B cell (primary cell): ENCODE measurements around the gene PRPF40A. TPM values are rescaled to one million over a fixed set of nuclear protein-coding genes. Genes with fewer than 3 reads are reported as not detected.

Experiments used
- ATAC-seq: fragments of 200-7000 bp; cut with Tn5 transposase; one replicate; pipeline ENCODE4 v1.10.0; 2021; ENCODE audit warnings: low read depth, mild to moderate bottlenecking, moderate number of reproducible peaks, moderate library complexity
- CTCF ChIA-PET: fragments of 350-600 bp; sonication (Branson Sonifier 250); formaldehyde crosslinking; loops from one replicate; lab custom pipeline; 2021; ENCODE audit warnings: antibody characterized with exemption, inconsistent platforms; lab: Charles Lee
- POLR2A ChIA-PET: fragments of 350-600 bp; sonication (Branson Sonifier 250); formaldehyde crosslinking; loops from one replicate; lab custom pipeline; 2021; ENCODE audit warnings: antibody characterized with exemption; lab: Charles Lee
- DNase-seq: peaks from one replicate; pipeline ENCODE4 v3.0.0; 2013
- H2AFZ ChIP-seq: 2 replicates; pipeline ENCODE4 v1.6.1; 2012; ENCODE audit warnings: mild to moderate bottlenecking, low read depth, low read length; ENCODE audit not compliant: insufficient read depth, poor library complexity, severe bottlenecking
- H3K27ac ChIP-seq, 2 donors: 1 replicate in 1 of 2; 2 replicates in 1 of 2; pipeline ENCODE4 v1.5.1; 2012 to 2013; ENCODE audit warnings: low read length in 2 of 2, mild to moderate bottlenecking in 2 of 2, moderate library complexity in 1 of 2
- H3K27me3 ChIP-seq, 4 experiments: fragments of 200-600 bp in 1 of 4; sonication (generic) in 1 of 4; replicated peaks in 1 of 4; 1 replicate in 2 of 4; 2 replicates in 2 of 4; pipeline versions ENCODE4 v1.6.1 to v1.7.0; 2013 to 2016; ENCODE audit warnings: low read length in 3 of 4, mild to moderate bottlenecking in 2 of 4, mixed read lengths in 1 of 4, moderate library complexity in 1 of 4; ENCODE audit not compliant: insufficient read depth in 4 of 4, control insufficient read depth in 3 of 4; ENCODE audit errors: control extremely low read depth in 1 of 4
- H3K36me3 ChIP-seq, 2 experiments: replicated peaks in 1 of 2; 1 replicate in 1 of 2; 2 replicates in 1 of 2; pipeline versions ENCODE4 v1.6.1 to v1.7.1; 2013; ENCODE audit warnings: low read length in 1 of 2; ENCODE audit not compliant: insufficient read depth in 2 of 2, control insufficient read depth in 1 of 2; ENCODE audit errors: control extremely low read depth in 1 of 2, extremely low read depth in 1 of 2
- H3K4me1 ChIP-seq, 2 donors: fragments of 200-600 bp in 1 of 2; sonication (generic) in 1 of 2; 1 replicate in 1 of 2; 2 replicates in 1 of 2; pipeline versions ENCODE4 v1.5.1 to v1.6.1; 2013 to 2017; ENCODE audit warnings: low read length in 2 of 2; ENCODE audit not compliant: control insufficient read depth in 2 of 2, insufficient read depth in 2 of 2
- H3K4me2 ChIP-seq: replicated peaks from 2 replicates; pipeline ENCODE3; 2012; ENCODE audit warnings: mild to moderate bottlenecking, low read depth, low read length; ENCODE audit not compliant: poor library complexity, severe bottlenecking
- H3K4me3 ChIP-seq, 5 experiments: fragments of 200-600 bp in 1 of 5; sonication (generic) in 1 of 5; 1 replicate in 3 of 5; 2 replicates in 2 of 5; pipeline versions ENCODE4 v1.5.1 to v1.7.0; 2011 to 2016; ENCODE audit warnings: low read length in 4 of 5, mild to moderate bottlenecking in 4 of 5, low read depth in 2 of 5, control low read depth in 1 of 5, moderate library complexity in 1 of 5; ENCODE audit not compliant: insufficient read depth in 1 of 5; ENCODE audit errors: control extremely low read depth in 1 of 5, extremely low read depth in 1 of 5
- H3K79me2 ChIP-seq: fragments of 200-600 bp; sonication (generic); one replicate; pipeline ENCODE4 v1.6.0; 2016; ENCODE audit warnings: low read length; ENCODE audit not compliant: control insufficient read depth, insufficient read depth
- H3K9ac ChIP-seq: fragments of 200-600 bp; sonication (generic); 2 replicates; pipeline ENCODE4 v1.6.1; 2017; ENCODE audit warnings: mild to moderate bottlenecking, low read length, moderate library complexity
- H3K9me3 ChIP-seq, 3 donors: one replicate each; pipeline versions ENCODE4 v1.6.1 to v1.7.1; 2013; ENCODE audit warnings: low read length in 2 of 3; ENCODE audit not compliant: control insufficient read depth in 2 of 3, insufficient read depth in 1 of 3; ENCODE audit errors: control extremely low read depth in 1 of 3
- H4K20me1 ChIP-seq: 2 replicates; pipeline ENCODE4 v1.6.0; 2012; ENCODE audit warnings: mild to moderate bottlenecking, low read length; ENCODE audit not compliant: insufficient read depth, control insufficient read depth, poor library complexity, severe bottlenecking
- H3K27ac Mint-ChIP-seq: one replicate; pipeline ENCODE4 v1.8.0; 2021; ENCODE audit warnings: mixed read lengths
- H3K27me3 Mint-ChIP-seq: one replicate; pipeline ENCODE4 v1.8.0; 2021; ENCODE audit warnings: mixed read lengths
- H3K4me1 Mint-ChIP-seq: one replicate; pipeline ENCODE4 v1.8.0; 2021; ENCODE audit warnings: mixed read lengths
- H3K4me3 Mint-ChIP-seq: one replicate; pipeline ENCODE4 v1.8.0; 2021; ENCODE audit warnings: mixed read lengths
- H3K9me3 Mint-ChIP-seq: one replicate; pipeline ENCODE4 v1.8.0; 2022; ENCODE audit warnings: mixed read lengths; ENCODE audit not compliant: insufficient read depth
- EZH2 ChIP-seq: IDR thresholded peaks from 2 replicates; pipeline ENCODE4 v1.6.1; 2012; ENCODE audit warnings: borderline replicate concordance, low read depth, mild to moderate bottlenecking, moderate library complexity, low read length; ENCODE audit not compliant: insufficient read depth, poor library complexity, severe bottlenecking
- WGBS: methylation state at CpG from one replicate; pipeline ENCODE4 v1.1.5; 2013; ENCODE audit warnings: missing lambda C conversion rate; ENCODE audit not compliant: insufficient coverage; 5-methylcytosine and 5-hydroxymethylcytosine counted together
- intact Hi-C: fragments of 100-400 bp; cut with micrococcal nuclease; formaldehyde crosslinking; loops from one replicate; pipeline ENCODE4 v1.10.0; 2022
- polyA plus RNA-seq: library from polyadenylated mRNA; depleted of rRNA; stranded (reverse); fragments of >200 nt; gene quantifications from 2 replicates; pipeline ENCODE4 v1.2.3, GENCODE V29; 2012
- total RNA-seq, 2 donors: library from RNA; stranded (reverse); fragments of 120-200 nt in 1 of 2; gene quantifications; 1 replicate in 1 of 2; 2 replicates in 1 of 2; pipeline versions ENCODE4 v1.2.3 to v1.2.4, GENCODE V29; 2013 to 2022
- TF ChIP-seq, protein P1 (sequence below): fragments of 200-600 bp; IDR thresholded peaks from one replicate; pipeline ENCODE4 v1.8.0; 2022; ENCODE audit warnings: antibody characterized with exemption, mild to moderate bottlenecking

PRPF40A gene
- total and polyA plus RNA-seq, 2 donors (not counting 1 experiment from before 2014, with no cell fraction given) = 40.4 to 115 TPM

- TF ChIP-seq EZH2 = no peak
- TF ChIP-seq, protein P1, sequence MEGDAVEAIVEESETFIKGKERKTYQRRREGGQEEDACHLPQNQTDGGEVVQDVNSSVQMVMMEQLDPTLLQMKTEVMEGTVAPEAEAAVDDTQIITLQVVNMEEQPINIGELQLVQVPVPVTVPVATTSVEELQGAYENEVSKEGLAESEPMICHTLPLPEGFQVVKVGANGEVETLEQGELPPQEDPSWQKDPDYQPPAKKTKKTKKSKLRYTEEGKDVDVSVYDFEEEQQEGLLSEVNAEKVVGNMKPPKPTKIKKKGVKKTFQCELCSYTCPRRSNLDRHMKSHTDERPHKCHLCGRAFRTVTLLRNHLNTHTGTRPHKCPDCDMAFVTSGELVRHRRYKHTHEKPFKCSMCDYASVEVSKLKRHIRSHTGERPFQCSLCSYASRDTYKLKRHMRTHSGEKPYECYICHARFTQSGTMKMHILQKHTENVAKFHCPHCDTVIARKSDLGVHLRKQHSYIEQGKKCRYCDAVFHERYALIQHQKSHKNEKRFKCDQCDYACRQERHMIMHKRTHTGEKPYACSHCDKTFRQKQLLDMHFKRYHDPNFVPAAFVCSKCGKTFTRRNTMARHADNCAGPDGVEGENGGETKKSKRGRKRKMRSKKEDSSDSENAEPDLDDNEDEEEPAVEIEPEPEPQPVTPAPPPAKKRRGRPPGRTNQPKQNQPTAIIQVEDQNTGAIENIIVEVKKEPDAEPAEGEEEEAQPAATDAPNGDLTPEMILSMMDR = no peak
- H3K4me1 Mint-ChIP-seq = no peaks in the 10 kb centered on the region
- POLR2A ChIA-PET = no interaction called here
- Histone ChIP-seq H3K36me3 (peaks cover 5 to 18% of the 10 kb centered on the region in 2 experiments), H3K79me2 (no peaks in the 10 kb centered on the region), H3K27me3 (no peaks in the 10 kb centered on the region), H3K4me1 (no peaks in the 10 kb centered on the region), H3K27ac (no peak overlapping the region), H2AFZ (no peak overlapping the region), H3K9me3 (no peaks in the 10 kb centered on the region), H3K4me2 (no peak overlapping the region), H4K20me1 (no peaks in the 10 kb centered on the region), H3K4me3 (no peak overlapping the region), H3K9ac (no peak overlapping the region)
- DNase-seq (no peak), ATAC-seq (no peak)
- intact Hi-C loops = no loop called here
- no peaks in the 10 kb centered on the region for H3K27me3 Mint-ChIP-seq
- no peak overlapping the region for H3K4me3 Mint-ChIP-seq
- 98% methylated on average over 4 of the region's 5 CpGs for WGBS
- CTCF ChIA-PET = no interaction called here
- no peaks in the 10 kb centered on the region for H3K9me3 Mint-ChIP-seq
- no peak overlapping the region for H3K27ac Mint-ChIP-seq
These were observed 44.9 kb upstream of the PRPF40A start for GRCh38 chr2:152762202-152762601.

GRCh38 chr2:152761214-152761613 lies 44.0 kb upstream of the PRPF40A start:
- H3K36me3 ChIP-seq = peaks cover 8 to 22% of the 10 kb centered on the region in 2 experiments
- ATAC-seq = no peak
- no peaks in the 10 kb centered on the region for H4K20me1 ChIP-seq
- Mint-ChIP-seq H3K9me3 (no peaks in the 10 kb centered on the region), H3K4me1 (no peaks in the 10 kb centered on the region), H3K4me3 (no peak overlapping the region), H3K27me3 (no peaks in the 10 kb centered on the region), H3K27ac (no peak overlapping the region)
- H3K9me3 ChIP-seq = no peaks in the 10 kb centered on the region
- H3K4me1 ChIP-seq = no peaks in the 10 kb centered on the region
- DNase-seq = no peak
- H3K27me3 ChIP-seq = no peaks in the 10 kb centered on the region
- no peak for TF ChIP-seq EZH2
- TF ChIP-seq, protein P1 = no peak
- H3K9ac ChIP-seq = no peak overlapping the region
- POLR2A ChIA-PET = no interaction called here
- no peak overlapping the region for H3K4me3 ChIP-seq
- H3K27ac ChIP-seq = no peak overlapping the region
- no CpG with 5 or more reads among the region's 4 CpGs for whole genome bisulfite sequencing
- CTCF ChIA-PET = no interaction called here
- H2AFZ ChIP-seq = no peak overlapping the region
- H3K79me2 ChIP-seq = no peaks in the 10 kb centered on the region
- intact Hi-C loops = no loop called here
- no peak overlapping the region for H3K4me2 ChIP-seq
